Parietal lobe (tissue), 2 donors: ENCODE data around the gene ZNF766. TPM values are rescaled to one million over a fixed set of nuclear protein-coding genes. Genes with fewer than 3 reads are reported as not detected.

Experiments
- small RNA-seq: library from RNA; depleted of rRNA; stranded (forward); fragments of <200 nt; gene quantifications from one replicate; pipeline ENCODE3, GENCODE V24; 2014; ENCODE audit warnings: low replicate concordance
- total RNA-seq: library from RNA; depleted of rRNA; stranded (reverse); fragments of >200 nt; gene quantifications from one replicate; pipeline ENCODE4 v1.2.3, GENCODE V29; 2014

Gene ZNF766
- 19.1 TPM for total RNA-seq

GRCh38 chr19:52269338-52270261, at the start of gene ZNF766:
Gene ZNF766 (plus strand): TSS chr19:52269587. CDS start chr19:52269614, 27 bp downstream.

DNA sequence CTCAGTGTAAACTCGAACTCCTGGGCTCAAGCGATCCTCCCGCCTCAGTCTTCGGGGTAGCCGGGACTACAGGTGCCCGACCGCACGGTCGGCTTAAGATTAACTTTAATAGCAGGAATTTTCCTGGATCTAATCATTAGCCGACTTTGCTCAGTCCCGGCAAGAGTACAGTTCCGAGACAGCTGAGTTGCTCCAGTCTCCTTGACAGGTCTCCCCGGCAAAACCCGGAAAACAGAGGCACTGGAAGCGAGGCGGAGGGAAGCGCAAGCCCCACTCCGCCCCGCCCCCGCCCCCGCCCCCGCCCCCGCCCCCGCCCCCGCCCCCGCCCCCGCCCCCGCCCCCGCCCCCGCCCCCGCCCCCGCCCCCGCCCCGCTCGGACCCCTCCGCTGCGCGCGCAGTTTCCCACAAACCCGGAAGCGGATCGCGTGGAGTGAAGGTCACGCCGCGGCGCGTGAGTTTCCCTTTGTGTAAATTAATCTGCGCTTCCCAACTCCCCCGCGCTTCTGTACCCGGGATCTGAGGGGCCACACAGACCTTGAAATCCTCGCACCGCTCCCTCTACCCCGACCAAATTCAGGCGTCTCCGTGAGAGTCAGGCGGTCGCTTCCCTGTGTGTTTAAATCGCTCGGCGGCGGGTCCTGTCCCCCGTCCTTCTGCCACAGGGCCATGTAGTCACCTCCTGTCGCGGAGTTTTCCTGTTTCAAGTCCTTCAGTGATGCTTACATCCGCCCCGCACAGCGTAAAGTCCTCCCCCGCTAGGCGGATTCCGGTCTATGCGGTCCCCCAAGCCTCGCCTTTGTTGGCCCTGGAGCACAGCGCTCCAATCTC, 27.6 kb downstream of the ZNF766 start, which contains the start of gene ZNF480:
TSS of gene ZNF480 (plus strand) at position 397 of the 828 bp plus-strand sequence. CDS start 3,244 bp downstream, outside the sequence.

DNA sequence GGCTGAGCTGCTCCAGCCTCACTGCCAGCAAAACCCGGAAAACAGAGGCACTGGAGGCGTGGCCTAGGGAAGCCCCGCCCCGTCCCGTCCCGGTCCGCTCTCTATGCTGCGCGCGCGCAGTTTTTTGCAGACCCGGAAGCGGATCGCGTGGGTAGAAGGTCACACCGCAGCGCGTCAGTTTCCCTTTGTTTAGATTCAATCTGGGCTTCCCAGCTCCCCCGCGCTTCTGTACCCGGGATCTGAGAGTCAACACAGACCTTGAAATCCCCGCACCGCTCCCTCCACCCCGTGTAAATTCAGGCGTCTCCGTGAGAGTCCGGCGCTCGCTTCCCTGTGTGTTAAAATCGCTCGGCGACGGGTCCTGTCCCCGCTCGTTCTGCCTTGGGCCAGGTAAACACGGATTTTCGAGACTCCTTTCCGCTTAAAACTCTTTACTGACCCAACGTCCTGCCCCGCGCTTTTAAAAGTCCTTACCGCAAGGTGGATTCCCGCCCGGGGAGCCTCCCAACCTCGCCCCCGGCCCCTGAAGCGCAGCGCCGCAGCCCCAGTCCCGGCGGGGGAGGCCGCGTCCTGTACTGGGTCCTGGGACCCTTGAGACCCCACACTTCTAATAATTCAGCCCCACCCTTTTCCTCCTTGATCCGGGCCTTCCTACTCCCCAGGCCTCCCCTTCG, 66.9 kb downstream of the ZNF766 start, which contains the start of gene ZNF610:
TSS of gene ZNF610 (plus strand) at position 127 of the 674 bp plus-strand sequence. CDS start 12,930 bp downstream, outside the sequence.

Small RNA genes within 50 kb of the gene (small RNA-seq; reads per million reads assigned to genes)
- 0.21 reads per million for gene MIR643
- gene MIR6801: not detected
- gene RF00019: not detected

Other genes starting within 250 kb of the ZNF766 start
- 29.1 TPM for gene ZNF614, start 241.2 kb upstream of the ZNF766 start, total RNA-seq
- 33.8 TPM for gene ZNF432, start 220.7 kb upstream of the ZNF766 start, total RNA-seq
- gene ZNF841, start 173.8 kb upstream of the ZNF766 start, total RNA-seq: 68.9 TPM
- 35.1 TPM for gene ZNF616, start 129.6 kb upstream of the ZNF766 start, total RNA-seq
- 48.2 TPM for gene ZNF836, start 98.0 kb upstream of the ZNF766 start, total RNA-seq
- gene PPP2R1A, start 79.5 kb upstream of the ZNF766 start, total RNA-seq: 286 TPM
- gene ZNF480, start 27.6 kb downstream of the ZNF766 start, total RNA-seq: 14.7 TPM
- 24.4 TPM for gene ZNF610, start 66.7 kb downstream of the ZNF766 start, total RNA-seq
- 122 TPM for gene ZNF880, start 100.3 kb downstream of the ZNF766 start, total RNA-seq
- 138 TPM for gene ZNF528, start 128.3 kb downstream of the ZNF766 start, total RNA-seq
- gene ZNF534, start 159.6 kb downstream of the ZNF766 start, total RNA-seq: 9.4 TPM
- gene ZNF578, start 184.0 kb downstream of the ZNF766 start, total RNA-seq: 36.6 TPM